ENCODE results near the gene TMEM250. TPM values are rescaled to one million over a fixed set of nuclear protein-coding genes. Genes with fewer than 3 reads are reported as not detected.

Gene TMEM250
- total and polyA plus RNA-seq, 9 of the 15 experiments (the other 6 are each of a cell fraction or from before 2014, with no cell fraction given): 0.32 to 44.6 (median 12.2) TPM

DNA sequence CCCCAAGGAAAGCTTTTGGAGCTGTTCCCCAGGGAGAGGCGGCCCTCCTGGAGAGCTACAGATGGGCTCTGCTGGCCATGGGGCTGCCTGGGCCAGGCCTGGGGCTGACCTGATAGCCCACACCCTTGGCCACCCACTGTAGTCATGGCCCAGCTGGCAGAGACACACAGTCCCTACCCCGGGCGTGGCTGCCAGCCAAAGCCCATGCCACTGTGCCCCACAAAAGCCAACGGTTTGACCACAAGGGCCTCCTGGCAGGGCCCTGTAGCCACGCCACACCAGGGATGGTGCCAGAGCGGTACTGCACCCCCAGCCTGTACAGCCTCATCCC is 38.8 kb downstream of the TMEM250 start (continued):
- TF ChIP-seq HMBOX1 (IDR thresholded peaks at IDR 0.05): no peak

DNA sequence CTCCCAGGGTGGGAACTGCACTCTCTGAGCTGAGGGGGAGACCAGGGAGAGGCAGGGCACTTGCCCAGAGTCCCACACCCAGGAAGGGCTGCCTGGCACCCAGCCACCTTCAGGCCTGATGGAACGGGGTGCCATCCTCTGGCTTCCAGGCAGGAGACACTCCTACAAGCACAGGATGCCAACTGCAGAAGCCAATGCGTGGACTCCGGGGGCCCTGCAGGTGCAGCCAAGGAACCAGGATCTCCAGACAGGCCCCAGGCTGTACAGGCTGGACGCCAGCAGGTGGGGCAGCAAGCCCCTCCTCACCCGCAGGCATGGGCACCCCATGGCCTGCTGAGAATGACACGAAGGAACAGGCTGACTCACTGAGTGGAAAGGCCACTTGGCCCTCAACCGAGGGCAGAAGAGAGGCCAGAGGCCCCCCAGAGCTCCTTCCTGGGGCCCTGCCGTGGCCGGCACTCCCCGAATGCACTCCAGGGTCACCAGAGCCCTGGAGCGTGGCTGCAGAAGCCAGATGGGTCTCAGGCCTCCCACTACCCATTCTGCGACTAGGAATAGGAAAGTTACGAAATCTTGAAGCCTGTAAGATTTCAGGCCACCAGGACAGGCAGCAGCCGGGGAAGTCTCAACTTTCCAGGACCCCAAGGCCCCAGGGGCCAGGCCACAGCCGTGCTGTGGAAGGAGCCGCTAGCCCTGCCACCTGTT is 39.3 kb downstream of the TMEM250 start:
- DNase-seq (ENCODE audit: extremely low read depth in 1 of 4, low spot score in 3 of 4) (no peak), ATAC-seq (no peak), FAIRE-seq (no peak)
- H3K27ac ChIP-seq (ENCODE audit: extremely low read depth, low read depth, low read length): no peak overlapping the region
- TF ChIP-seq, protein P1, sequence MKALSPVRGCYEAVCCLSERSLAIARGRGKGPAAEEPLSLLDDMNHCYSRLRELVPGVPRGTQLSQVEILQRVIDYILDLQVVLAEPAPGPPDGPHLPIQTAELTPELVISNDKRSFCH (CRISPR knock-in tag; IDR thresholded peaks at IDR 0.05): no peak
- TF ChIP-seq, protein P1 (tag; IDR thresholded peaks at IDR 0.05): no peak
- no peaks in the 10 kb centered on the region for H3K27me3 ChIP-seq (ENCODE audit: control insufficient read depth in 2 of 2, insufficient read depth in 2 of 2, low read length in 2 of 2)
- H4K20me1 ChIP-seq (replicated peaks; ENCODE audit: control insufficient read depth, insufficient read depth, low read length): peaks cover 25% of the 10 kb centered on the region
- peaks cover 68% of the 10 kb centered on the region; the same call in 2 of the 3 replicates for H3K36me3 ChIP-seq (ENCODE audit: control insufficient read depth, insufficient read depth, low read length)
- in situ Hi-C loops (cut with MboI): no loop called here
- peaks cover 0 to 73% of the 10 kb centered on the region in 2 experiments; a peak in 2 of 5 replicates for H3K4me1 ChIP-seq (replicated peaks in 1 of 2; ENCODE audit: control insufficient read depth in 2 of 2, insufficient read depth in 2 of 2, low read length in 2 of 2)
- H3K4me2 ChIP-seq (ENCODE audit: insufficient read depth, low read length): no peak overlapping the region
- intact Hi-C loops (cut with micrococcal nuclease): no loop called here
- no peaks in the 10 kb centered on the region for H3K9me3 ChIP-seq (replicated peaks; ENCODE audit: control insufficient read depth, insufficient read depth, low read depth, low read length)
- WGBS (ENCODE audit: insufficient coverage, low coverage, missing lambda C conversion rate): 79% methylated on average over 12 of the region's 16 CpGs
- POLR2A ChIA-PET: interaction anchor here (0.6 to 0.9 kb wide), 2 partner anchors 16 to 1721 kb away, joined by 3 to 4 read pairs; no protein-coding TSS in a partner anchor
- no peak overlapping the region for H3K4me3 ChIP-seq
- no TSS peak for BruUV-seq (replicated peaks)
- H3K9ac ChIP-seq (ENCODE audit: insufficient read depth in 1 of 2, low read depth in 2 of 2, low read length in 2 of 2): peak overlapping the region in 1 of 2 experiments; percentile 64; a peak in 1 of 4 replicates
- peaks cover 95% of the 10 kb centered on the region for H3K79me2 ChIP-seq (ENCODE audit: control insufficient read depth, insufficient read depth, low read length)
- H3K9me1 ChIP-seq (ENCODE audit: control insufficient read depth, insufficient read depth, low read length): peaks cover 5% of the 10 kb centered on the region
- CTCF ChIA-PET (ENCODE audit: low intra/inter-chr PET ratio): no interaction called here
- H2AFZ ChIP-seq (ENCODE audit: low read depth, low read length): no peak overlapping the region
